ENCODE measurements around the gene NKX1-2.
A peak's percentile ranks its signal among the peaks of the same experiment; 100 is the strongest.
"Not testable (repeated sequence)": the region's sequence is repeated elsewhere in the genome, so short reads cannot be mapped to it uniquely, and the experiment has no call there.

Gene NKX1-2

DNA sequence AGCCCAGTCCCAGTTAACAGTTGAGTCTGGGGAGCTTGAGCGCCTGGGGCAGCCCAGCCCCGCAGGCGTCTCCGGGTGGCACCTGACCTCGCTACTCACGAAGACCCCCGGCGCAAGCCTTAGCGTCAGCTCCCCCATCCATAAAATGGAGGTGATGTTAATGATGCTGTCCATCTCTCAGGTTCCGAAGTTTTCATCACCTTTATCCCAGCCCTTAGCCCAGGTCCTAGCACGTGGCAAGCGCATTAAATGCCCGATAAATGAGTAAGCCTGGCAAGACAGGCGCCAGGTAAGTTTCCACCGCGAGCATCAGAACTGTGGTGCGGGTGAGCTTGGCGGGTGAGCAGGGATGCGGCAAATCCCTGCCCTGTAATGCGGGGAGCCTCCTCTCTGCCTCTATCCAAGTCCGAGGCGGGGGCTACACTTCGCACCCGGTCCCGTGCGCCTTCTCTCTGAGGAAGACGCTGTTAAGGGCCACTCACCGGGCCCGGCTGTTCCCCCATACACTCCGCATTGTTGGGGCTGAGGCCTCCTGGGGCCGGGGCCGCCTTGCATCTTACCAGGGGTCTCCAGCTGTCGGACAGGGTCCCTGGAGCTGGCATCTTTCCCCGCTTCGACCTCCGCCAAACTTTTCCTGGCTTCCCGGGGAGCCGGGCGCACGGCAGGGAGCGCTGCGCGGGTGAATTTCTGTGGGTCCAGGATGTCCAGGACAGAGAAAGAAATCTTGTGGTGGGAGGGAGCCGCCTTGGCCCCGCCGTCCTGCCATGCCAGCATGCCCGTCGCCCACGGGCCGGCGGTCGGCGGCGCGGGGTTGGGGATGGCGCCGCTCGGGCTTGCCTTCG lies 444 bp downstream of the NKX1-2 start:
- DNase-seq: no peak

DNA sequence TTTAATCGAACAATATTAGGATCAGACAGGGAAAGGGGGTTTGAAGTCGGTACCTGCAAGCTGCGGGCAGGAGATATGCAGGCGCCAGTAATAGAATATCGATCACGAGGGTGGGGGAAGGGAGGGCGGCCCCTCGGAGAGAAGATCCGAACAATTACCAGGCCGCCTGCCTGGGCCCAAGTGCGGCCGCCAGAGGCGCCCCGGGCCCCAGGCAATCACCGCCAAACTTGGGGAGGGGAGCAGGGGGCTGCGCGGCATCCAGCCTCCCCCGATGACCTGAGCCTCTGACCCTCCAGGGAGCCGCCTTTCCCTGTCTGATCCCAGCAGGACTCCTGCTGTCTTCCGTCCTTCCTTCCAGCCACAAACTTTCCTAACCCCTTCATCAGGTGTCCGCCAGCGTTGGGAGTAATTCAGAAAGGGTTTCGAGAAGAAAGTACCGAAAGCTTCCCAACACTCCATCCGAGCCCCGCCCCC lies 1.1 kb downstream of the NKX1-2 start:
- no peak for DNase-seq

DNA sequence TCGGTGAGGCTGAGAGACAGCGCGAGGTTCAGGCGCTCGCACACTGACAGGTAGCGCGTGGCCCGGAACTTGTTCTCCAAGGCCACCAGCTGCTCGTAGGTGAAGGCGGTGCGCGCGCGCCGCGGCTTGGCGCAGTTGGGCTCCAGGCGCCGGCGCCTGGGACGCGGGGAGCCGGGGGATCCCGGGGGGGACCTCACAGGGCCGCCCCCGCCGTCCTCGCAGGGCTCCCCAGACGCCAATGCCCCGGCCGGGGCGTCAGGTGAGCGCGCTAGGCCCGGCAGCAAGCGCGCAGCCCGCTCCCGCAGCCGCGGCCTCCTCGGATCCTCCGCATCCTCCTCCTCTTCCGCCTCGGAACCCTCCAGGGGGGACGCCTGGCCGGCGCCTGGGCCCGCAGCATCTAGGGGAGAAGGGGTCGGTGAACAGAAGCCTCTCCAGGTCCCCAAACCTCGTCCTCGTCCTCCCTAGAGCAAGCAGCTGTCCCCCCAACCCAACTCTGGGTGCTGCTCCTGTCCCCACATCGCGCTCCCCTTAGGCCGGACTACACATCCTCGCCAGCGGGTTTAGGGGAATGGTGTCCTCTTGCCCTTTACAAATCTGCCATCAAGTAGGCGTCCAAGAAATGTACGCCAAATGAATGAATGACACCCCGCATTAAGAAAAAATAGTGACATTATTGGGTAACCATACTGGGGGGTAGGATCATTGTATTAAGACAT lies 1.9 kb downstream of the NKX1-2 start:
- DNase-seq: no peak

GRCh38 chr10:124446830-124447750 lies 2.7 kb downstream of the NKX1-2 start:
- no peak for DNase-seq

- not testable (repeated sequence) for DNase-seq
Measured at GRCh38 chr10:124441694-124442093, 8.1 kb downstream of the NKX1-2 start.

- DNase-seq: no peak
Measured at GRCh38 chr10:124436191-124436638, 13.6 kb downstream of the NKX1-2 start.

DNA sequence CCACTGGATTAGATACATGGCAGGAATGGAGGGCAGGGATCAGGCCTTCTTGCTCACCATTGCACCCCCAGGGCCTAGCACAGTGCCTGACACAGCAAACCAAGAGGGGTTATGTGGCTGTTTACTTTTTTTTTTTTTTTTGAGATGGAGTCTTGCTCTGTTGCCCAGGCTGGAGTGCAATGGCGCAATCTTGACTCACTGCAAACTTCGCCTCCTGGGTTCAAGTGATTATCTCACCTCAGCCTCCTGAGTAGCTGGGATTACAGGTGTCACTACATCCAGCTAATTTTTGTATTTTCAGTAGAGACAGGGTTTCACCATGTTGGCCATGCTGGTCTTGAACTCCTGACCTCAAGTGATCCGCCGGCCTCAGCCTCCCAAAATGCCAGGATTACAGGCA lies 14.2 kb downstream of the NKX1-2 start:
- DNase-seq: not testable (repeated sequence)

GRCh38 chr10:124433461-124433860 lies 16.4 kb downstream of the NKX1-2 start:
- no peak for DNase-seq

GRCh38 chr10:124430077-124430476 lies 19.8 kb downstream of the NKX1-2 start:
- no peak for DNase-seq

GRCh38 chr10:124429576-124429975 lies 20.3 kb downstream of the NKX1-2 start:
- DNase-seq: no peak

GRCh38 chr10:124428207-124428777 lies 21.5 kb downstream of the NKX1-2 start:
- no peak for DNase-seq

DNA sequence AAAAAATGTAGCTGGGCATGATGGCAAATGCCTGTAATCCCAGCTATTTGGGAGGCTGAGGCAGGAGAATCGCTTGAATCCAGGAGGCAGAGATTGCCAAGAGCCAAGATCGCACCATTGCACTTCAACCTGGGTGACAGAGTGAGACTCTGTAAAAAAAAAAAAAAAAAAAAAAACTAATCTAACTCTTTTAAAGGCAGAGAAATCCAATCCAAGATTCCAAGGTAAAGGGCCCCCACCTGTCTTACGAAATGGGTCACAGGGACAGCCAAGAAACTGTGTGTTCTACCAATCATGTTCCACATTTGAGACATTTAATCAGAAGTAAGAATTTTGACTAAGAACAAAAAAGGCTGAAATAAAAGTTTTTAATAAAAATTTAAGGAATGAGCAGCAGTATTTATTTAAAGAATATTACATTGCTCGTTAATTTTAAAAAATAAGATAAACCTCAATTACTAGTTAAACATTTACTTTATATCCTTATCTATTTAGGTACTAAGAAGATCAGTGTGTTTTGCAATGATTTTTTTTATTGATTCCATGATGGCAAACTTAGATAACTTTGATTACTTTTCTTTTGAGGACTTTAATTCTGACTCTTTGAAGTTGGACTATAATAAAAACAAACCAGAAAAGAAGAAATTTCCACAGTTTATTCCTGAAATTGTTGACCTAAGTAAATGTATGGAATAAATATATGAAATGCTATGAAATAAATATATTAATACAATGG lies 24.4 kb downstream of the NKX1-2 start:
- no peak for DNase-seq

GRCh38 chr10:124423813-124424212 lies 26.0 kb downstream of the NKX1-2 start:
- no peak for DNase-seq

- DNase-seq: no peak
Measured at GRCh38 chr10:124422742-124423141, 27.1 kb downstream of the NKX1-2 start.

- DNase-seq: no peak
Measured at GRCh38 chr10:124420254-124420653, 29.6 kb downstream of the NKX1-2 start.

- DNase-seq: no peak
Measured at GRCh38 chr10:124419635-124420034, 30.2 kb downstream of the NKX1-2 start.

- peak; percentile 95 for DNase-seq
Measured at GRCh38 chr10:124418726-124419501, 30.9 kb downstream of the NKX1-2 start, which contains the start of gene OAT. Gene OAT (minus strand): TSS chr10:124418923. CDS start chr10:124412171, 6,752 bp downstream.

GRCh38 chr10:124417895-124418725 lies 31.7 kb downstream of the NKX1-2 start:
- peak; percentile 42 for DNase-seq

GRCh38 chr10:124416733-124417132 lies 33.1 kb downstream of the NKX1-2 start:
- no peak for DNase-seq

DNA sequence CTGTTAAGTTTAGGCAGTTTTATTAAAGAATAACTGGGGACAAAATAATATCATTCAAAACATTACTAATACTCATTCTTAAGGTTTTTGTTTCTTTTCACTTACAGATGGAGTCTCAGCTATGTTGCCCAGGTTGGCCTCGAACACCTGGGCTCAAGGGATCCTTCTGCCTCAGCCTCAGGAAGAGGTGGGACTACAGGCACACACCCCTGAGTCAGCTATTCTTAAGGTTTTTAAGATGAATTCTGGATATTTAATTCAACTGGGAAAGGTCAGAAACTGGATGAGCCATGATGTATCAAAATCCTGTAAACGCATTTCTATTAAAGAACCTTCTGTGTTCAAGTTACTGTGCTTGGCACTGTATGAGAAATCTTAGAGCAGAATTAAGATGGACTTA lies 34.6 kb downstream of the NKX1-2 start:
- no peak for DNase-seq

All from fibroblast of skin of right quadriceps (primary cell).